Measurements from ENCODE around the gene NCOR2. TPM values are rescaled to one million over a fixed set of nuclear protein-coding genes. Genes with fewer than 3 reads are reported as not detected.

NCOR2 gene
- total and polyA plus RNA-seq, 2 donors (not counting 1 experiment from before 2014, with no cell fraction given), result 25.9 to 144 TPM

DNA sequence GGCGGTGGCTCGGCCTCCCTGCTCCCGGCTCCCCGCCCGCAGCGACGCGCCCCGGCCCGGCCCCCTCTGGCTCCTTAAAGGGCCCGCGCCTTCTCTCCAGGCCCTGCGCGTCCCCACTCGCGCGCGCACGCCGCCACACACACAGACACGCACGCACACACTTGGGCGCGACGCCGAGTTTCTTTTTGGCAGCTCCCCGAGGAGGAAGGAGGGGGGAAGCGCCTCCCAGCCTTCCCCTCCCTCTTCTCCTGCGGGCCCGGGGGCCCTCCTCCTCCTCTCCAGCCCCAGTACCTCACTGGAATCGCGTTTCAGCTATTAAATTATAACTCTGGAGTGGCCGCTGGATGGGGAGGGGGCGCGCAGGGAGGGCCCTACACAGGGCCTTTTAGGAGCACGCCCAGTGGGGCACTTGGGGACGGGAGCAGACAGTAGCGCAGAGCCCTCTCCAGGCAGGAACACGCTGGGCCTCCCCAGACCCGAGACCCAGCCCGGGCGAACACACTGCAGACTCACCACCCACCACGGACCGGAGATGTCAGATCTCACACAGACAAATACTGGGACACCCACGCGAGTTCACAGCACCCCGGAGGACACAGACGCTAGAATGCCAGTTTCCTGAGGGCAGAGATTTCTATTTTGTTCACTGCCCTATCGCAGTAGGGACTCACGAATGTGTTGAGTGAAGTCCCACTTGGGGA, 411 bp upstream of the NCOR2 start:
- intact Hi-C loops (cut with micrococcal nuclease), result loop anchor here (1.0 to 10.0 kb wide), 7 partner anchors 24 to 357 kb away; no protein-coding TSS in a partner anchor
- ATAC-seq (ENCODE audit: low read depth), result peak; percentile 70
- Histone ChIP-seq H3K4me3 (ENCODE audit: control extremely low read depth in 1 of 5, extremely low read depth in 1 of 5, insufficient read depth in 1 of 5, low read depth in 2 of 5, low read length in 4 of 5) (peak overlapping the region; percentile 30 to 82 (median 65)), H3K9me3 (ENCODE audit: control extremely low read depth in 1 of 3, control insufficient read depth in 2 of 3, insufficient read depth in 1 of 3, low read length in 2 of 3) (no peaks in the 10 kb centered on the region), H3K79me2 (ENCODE audit: control insufficient read depth, insufficient read depth, low read length) (peaks cover 47% of the 10 kb centered on the region), H3K36me3 (replicated peaks in 1 of 2; ENCODE audit: control extremely low read depth in 1 of 2, control insufficient read depth in 1 of 2, extremely low read depth in 1 of 2, insufficient read depth in 2 of 2, low read length in 1 of 2) (no peaks in the 10 kb centered on the region), H4K20me1 (ENCODE audit: control insufficient read depth, insufficient read depth, low read length, poor library complexity, severe bottlenecking) (peaks cover 40% of the 10 kb centered on the region), H3K27me3 (replicated peaks in 1 of 4; ENCODE audit: control extremely low read depth in 1 of 4, control insufficient read depth in 3 of 4, insufficient read depth in 4 of 4, low read length in 3 of 4) (no peaks in the 10 kb centered on the region), H3K4me2 (replicated peaks; ENCODE audit: low read depth, low read length, poor library complexity, severe bottlenecking) (peak overlapping the region; percentile 99), H3K4me1 (ENCODE audit: control insufficient read depth in 2 of 2, insufficient read depth in 2 of 2, low read length in 2 of 2) (peaks cover 24 to 43% of the 10 kb centered on the region in 2 donors), H3K9ac (ENCODE audit: low read length) (peak overlapping the region; percentile 83), H3K27ac (ENCODE audit: low read length in 2 of 2) (peak overlapping the region; percentile 38 to 65), H2AFZ (ENCODE audit: insufficient read depth, low read depth, low read length, poor library complexity, severe bottlenecking) (peak overlapping the region; percentile 82)
- no peak for TF ChIP-seq EZH2 (IDR thresholded peaks at IDR 0.05; ENCODE audit: borderline replicate concordance, insufficient read depth, low read depth, low read length, poor library complexity, severe bottlenecking)
- TF ChIP-seq, protein P1, sequence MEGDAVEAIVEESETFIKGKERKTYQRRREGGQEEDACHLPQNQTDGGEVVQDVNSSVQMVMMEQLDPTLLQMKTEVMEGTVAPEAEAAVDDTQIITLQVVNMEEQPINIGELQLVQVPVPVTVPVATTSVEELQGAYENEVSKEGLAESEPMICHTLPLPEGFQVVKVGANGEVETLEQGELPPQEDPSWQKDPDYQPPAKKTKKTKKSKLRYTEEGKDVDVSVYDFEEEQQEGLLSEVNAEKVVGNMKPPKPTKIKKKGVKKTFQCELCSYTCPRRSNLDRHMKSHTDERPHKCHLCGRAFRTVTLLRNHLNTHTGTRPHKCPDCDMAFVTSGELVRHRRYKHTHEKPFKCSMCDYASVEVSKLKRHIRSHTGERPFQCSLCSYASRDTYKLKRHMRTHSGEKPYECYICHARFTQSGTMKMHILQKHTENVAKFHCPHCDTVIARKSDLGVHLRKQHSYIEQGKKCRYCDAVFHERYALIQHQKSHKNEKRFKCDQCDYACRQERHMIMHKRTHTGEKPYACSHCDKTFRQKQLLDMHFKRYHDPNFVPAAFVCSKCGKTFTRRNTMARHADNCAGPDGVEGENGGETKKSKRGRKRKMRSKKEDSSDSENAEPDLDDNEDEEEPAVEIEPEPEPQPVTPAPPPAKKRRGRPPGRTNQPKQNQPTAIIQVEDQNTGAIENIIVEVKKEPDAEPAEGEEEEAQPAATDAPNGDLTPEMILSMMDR (IDR thresholded peaks at IDR 0.05), result no peak
- Mint-ChIP-seq H3K4me3 (peak overlapping the region; percentile 86), H3K27ac (peak overlapping the region; percentile 82), H3K27me3 (no peaks in the 10 kb centered on the region), H3K4me1 (peaks cover 40% of the 10 kb centered on the region), H3K9me3 (ENCODE audit: insufficient read depth) (no peaks in the 10 kb centered on the region)
- WGBS (ENCODE audit: insufficient coverage), result 1% methylated on average over 29 of the region's 50 CpGs
- DNase-seq, result peak; percentile 86
- ChIA-PET POLR2A (no interaction called here), CTCF (no interaction called here)

All from B cell (primary cell).